H9 (cell line): ENCODE data around the gene NFKB2. TPM values are rescaled to one million over a fixed set of nuclear protein-coding genes. Genes with fewer than 3 reads are reported as not detected.

Experiments
- DNase-seq: peaks from one replicate; pipeline ENCODE4 v3.0.0-alpha.2; 2017
- H2AFZ ChIP-seq: one replicate; pipeline ENCODE4 v1.6.1; 2013; ENCODE audit warnings: mild to moderate bottlenecking, low read length, control low read depth, moderate library complexity
- H2AK5ac ChIP-seq: 2 replicates; pipeline ENCODE4 v1.6.1; 2013; ENCODE audit warnings: low read length, control low read depth, mixed read lengths; ENCODE audit not compliant: insufficient read length
- H2BK120ac ChIP-seq: one replicate; pipeline ENCODE4 v1.6.1; 2013; ENCODE audit warnings: low read depth, mild to moderate bottlenecking, low read length, control low read depth, inconsistent platforms; ENCODE audit not compliant: poor library complexity, severe bottlenecking
- H2BK12ac ChIP-seq: 2 replicates; pipeline ENCODE4 v1.6.1; 2013; ENCODE audit warnings: low read length, control low read depth, mixed read lengths, low read depth; ENCODE audit not compliant: insufficient read length
- H2BK15ac ChIP-seq: 2 replicates; pipeline ENCODE4 v1.6.1; 2013; ENCODE audit warnings: low read depth, low read length, control low read depth
- H2BK20ac ChIP-seq: one replicate; pipeline ENCODE4 v1.6.1; 2013; ENCODE audit warnings: low read depth, mild to moderate bottlenecking, low read length, control low read depth, inconsistent platforms; ENCODE audit not compliant: poor library complexity, severe bottlenecking
- H2BK5ac ChIP-seq: 2 replicates; pipeline ENCODE4 v1.6.1; 2013; ENCODE audit warnings: low read length, control low read depth, mixed read lengths; ENCODE audit not compliant: insufficient read length
- H3K14ac ChIP-seq: 2 replicates; pipeline ENCODE4 v1.6.1; 2013; ENCODE audit warnings: low read length, control low read depth; ENCODE audit not compliant: insufficient read depth
- H3K18ac ChIP-seq: 2 replicates; pipeline ENCODE4 v1.6.1; 2013; ENCODE audit warnings: low read depth, mild to moderate bottlenecking, mixed read lengths, low read length, control low read depth; ENCODE audit not compliant: insufficient read length
- H3K23ac ChIP-seq: 2 replicates; pipeline ENCODE4 v1.6.1; 2013; ENCODE audit warnings: low read length, control low read depth, mixed read lengths, low read depth; ENCODE audit not compliant: insufficient read length
- H3K23me2 ChIP-seq: 2 replicates; pipeline ENCODE4 v1.6.1; 2013; ENCODE audit warnings: low read depth, mild to moderate bottlenecking, mixed read lengths, low read length, control low read depth; ENCODE audit not compliant: insufficient read length, poor library complexity, severe bottlenecking
- H3K27ac ChIP-seq: 2 replicates; pipeline ENCODE4 v1.5.1; 2013; ENCODE audit warnings: low read length, control low read depth, mixed read lengths, low read depth; ENCODE audit not compliant: insufficient read length
- H3K27me3 ChIP-seq: 2 replicates; pipeline ENCODE4 v1.6.1; 2013; ENCODE audit warnings: low read length, control low read depth, inconsistent platforms; ENCODE audit not compliant: insufficient read depth
- H3K4ac ChIP-seq: 2 replicates; pipeline ENCODE4 v1.6.1; 2013; ENCODE audit warnings: low read depth, mild to moderate bottlenecking, control low read depth, inconsistent platforms, low read length, moderate library complexity
- H3K4me1 ChIP-seq: 2 replicates; pipeline ENCODE4 v1.6.1; 2013; ENCODE audit warnings: low read length, control low read depth, inconsistent platforms; ENCODE audit not compliant: insufficient read depth
- H3K4me2 ChIP-seq: 2 replicates; pipeline ENCODE4 v1.6.1; 2013; ENCODE audit warnings: low read length, control low read depth, mixed read lengths; ENCODE audit not compliant: insufficient read length, insufficient read depth
- H3K56ac ChIP-seq: 2 replicates; pipeline ENCODE4 v1.6.1; 2013; ENCODE audit warnings: low read depth, mild to moderate bottlenecking, mixed read lengths, low read length, control low read depth; ENCODE audit not compliant: insufficient read length
- H3K79me1 ChIP-seq: 2 replicates; pipeline ENCODE4 v1.6.1; 2013; ENCODE audit warnings: low read depth, mild to moderate bottlenecking, moderate library complexity, low read length, control low read depth, inconsistent platforms; ENCODE audit not compliant: insufficient read depth, poor library complexity, severe bottlenecking
- H3K79me2 ChIP-seq: 2 replicates; pipeline ENCODE4 v1.6.1; 2013; ENCODE audit warnings: low read length, control low read depth, inconsistent platforms; ENCODE audit not compliant: insufficient read depth
- H3K9ac ChIP-seq: 2 replicates; pipeline ENCODE4 v1.6.1; 2013; ENCODE audit warnings: low read length, control low read depth, mixed read lengths; ENCODE audit not compliant: insufficient read length; ENCODE audit errors: extremely low read depth
- H3K9me3 ChIP-seq: one replicate; pipeline ENCODE4 v1.6.1; 2013; ENCODE audit warnings: low read depth, low read length, inconsistent platforms; ENCODE audit not compliant: control insufficient read depth
- H3T11ph ChIP-seq: one replicate; pipeline ENCODE4 v1.6.1; 2013; ENCODE audit warnings: mild to moderate bottlenecking, low read length, control low read depth, inconsistent platforms
- H4K20me1 ChIP-seq: one replicate; pipeline ENCODE4 v1.6.1; 2013; ENCODE audit not compliant: control insufficient read depth, insufficient read length, insufficient read depth
- H4K5ac ChIP-seq: 2 replicates; pipeline ENCODE4 v1.6.1; 2013; ENCODE audit warnings: low read depth, mild to moderate bottlenecking, mixed read lengths, low read length, control low read depth; ENCODE audit not compliant: insufficient read length
- H4K8ac ChIP-seq: replicated peaks from 2 replicates; pipeline ENCODE4 v1.6.1; 2013; ENCODE audit warnings: low read length, control low read depth, mixed read lengths, low read depth; ENCODE audit not compliant: insufficient read length
- H4K91ac ChIP-seq: 2 replicates; pipeline ENCODE4 v1.6.1; 2013; ENCODE audit warnings: low read depth, mild to moderate bottlenecking, moderate library complexity, mixed read lengths, low read length, control low read depth; ENCODE audit not compliant: insufficient read length
- H3K27ac Mint-ChIP-seq, 3 experiments: 2 replicates in 2 of 3; 3 replicates in 1 of 3; pipeline ENCODE4 v1.8.0; 2020 to 2021; ENCODE audit warnings: mixed read lengths in 3 of 3, mild to moderate bottlenecking in 1 of 3, moderate library complexity in 1 of 3
- H3K27me3 Mint-ChIP-seq: 2 replicates; pipeline ENCODE4 v1.8.0; 2021; ENCODE audit warnings: low read depth, mild to moderate bottlenecking, moderate library complexity, mixed read lengths
- H3K36me3 Mint-ChIP-seq, 3 experiments: 2 replicates in 2 of 3; 3 replicates in 1 of 3; pipeline ENCODE4 v1.8.0; 2020 to 2021; ENCODE audit warnings: low read depth in 3 of 3, mixed read lengths in 3 of 3; ENCODE audit not compliant: insufficient read depth in 1 of 3
- H3K4me1 Mint-ChIP-seq, 2 experiments: 2 replicates each; pipeline ENCODE4 v1.8.0; 2020; ENCODE audit warnings: mixed read lengths in 2 of 2
- H3K4me3 Mint-ChIP-seq, 2 experiments: 2 replicates in 1 of 2; 3 replicates in 1 of 2; pipeline ENCODE4 v1.8.0; 2020 to 2021; ENCODE audit warnings: mild to moderate bottlenecking in 2 of 2, mixed read lengths in 2 of 2, moderate library complexity in 1 of 2
- H3K9me3 Mint-ChIP-seq, 2 experiments: 2 replicates in 1 of 2; 3 replicates in 1 of 2; pipeline ENCODE4 v1.8.0; 2020; ENCODE audit warnings: mild to moderate bottlenecking in 2 of 2, mixed read lengths in 2 of 2, moderate library complexity in 1 of 2
- WGBS: extraction: QIAGEN DNeasy Blood & Tissue Kit; methylation state at CpG from one replicate; pipeline ENCODE4 v1.1.7; 2013; ENCODE audit warnings: missing lambda C conversion rate, low lambda C conversion rate, mixed read lengths; ENCODE audit not compliant: insufficient read length; ENCODE audit errors: extremely low coverage; 5-methylcytosine and 5-hydroxymethylcytosine counted together
- total RNA-seq: library from RNA; stranded (reverse); gene quantifications from 2 replicates; pipeline ENCODE4 v1.2.1, GENCODE V29; 2021
- TF ChIP-seq, protein P1 (sequence below): fragments of 200-600 bp; sonication (generic); conservative IDR thresholded peaks from 3 replicates; pipeline ENCODE4 v1.8.0; 2021; ENCODE audit warnings: antibody characterized with exemption, mild to moderate bottlenecking

The NFKB2 gene
- total RNA-seq, 1 experiment from 2014 or later, result 23.7 TPM

DNA sequence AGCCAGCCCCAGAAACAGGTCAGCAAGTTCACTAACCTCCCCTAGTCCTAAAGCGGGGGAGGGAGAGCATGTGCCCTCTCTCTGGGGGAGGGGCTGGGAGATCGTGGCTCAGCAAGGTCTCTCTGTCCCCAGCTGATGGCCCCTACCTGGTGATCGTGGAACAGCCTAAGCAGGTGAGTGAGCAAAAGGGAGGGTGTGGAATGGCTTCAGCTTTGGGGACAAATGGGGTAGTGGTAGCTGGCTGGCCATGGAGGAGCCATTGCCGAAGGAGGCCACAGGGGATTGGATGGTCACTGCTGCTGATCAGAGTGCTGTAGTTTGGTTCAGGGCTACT is 779 bp downstream of the NFKB2 start:
- H3K27me3 Mint-ChIP-seq, result peaks cover 60% of the 10 kb centered on the region

More for the DNA sequence above, 779 bp downstream of the NFKB2 start:
- no peak overlapping the region for H2AK5ac ChIP-seq
- no peak overlapping the region for H2BK20ac ChIP-seq
- H2BK120ac ChIP-seq, result no peak overlapping the region
- no peak overlapping the region for H3K14ac ChIP-seq
- Mint-ChIP-seq H3K9me3 (no peaks in the 10 kb centered on the region), H3K4me1 (peaks cover 30 to 45% of the 10 kb centered on the region in 2 experiments), H3K36me3 (peaks cover 0 to 22% (median 18%) of the 10 kb centered on the region in 3 experiments; a peak in 6 of 7 replicates), H3K4me3 (peak overlapping the region; percentile 73 to 79), H3K27ac (peak overlapping the region in 2 of 3 experiments; percentile 62 to 70; a peak in 2 of 7 replicates)
- H3K9me3 ChIP-seq, result no peaks in the 10 kb centered on the region
- H4K20me1 ChIP-seq, result peaks cover 4% of the 10 kb centered on the region
- no peak overlapping the region for H2BK15ac ChIP-seq
- H3K79me2 ChIP-seq, result no peaks in the 10 kb centered on the region
- H2BK12ac ChIP-seq, result no peak overlapping the region
- H3K9ac ChIP-seq, result no peak overlapping the region
- no peak overlapping the region for H2AFZ ChIP-seq
- no peak overlapping the region for H3T11ph ChIP-seq
- H3K4ac ChIP-seq, result no peak overlapping the region
- no peak overlapping the region for H2BK5ac ChIP-seq
- no CpG with 5 or more reads among the region's 4 CpGs for WGBS
- H3K27me3 ChIP-seq, result peaks cover 11% of the 10 kb centered on the region; the same call in 1 of the 2 replicates
- H3K79me1 ChIP-seq, result no peaks in the 10 kb centered on the region
- H3K18ac ChIP-seq, result no peak overlapping the region
- peak overlapping the region; percentile 69 for H3K4me2 ChIP-seq
- no peak overlapping the region for H4K8ac ChIP-seq
- H4K91ac ChIP-seq, result no peak overlapping the region
- H3K23me2 ChIP-seq, result peaks cover 17% of the 10 kb centered on the region
- no peak overlapping the region for H3K56ac ChIP-seq
- no peaks in the 10 kb centered on the region for H3K4me1 ChIP-seq
- TF ChIP-seq, protein P1, sequence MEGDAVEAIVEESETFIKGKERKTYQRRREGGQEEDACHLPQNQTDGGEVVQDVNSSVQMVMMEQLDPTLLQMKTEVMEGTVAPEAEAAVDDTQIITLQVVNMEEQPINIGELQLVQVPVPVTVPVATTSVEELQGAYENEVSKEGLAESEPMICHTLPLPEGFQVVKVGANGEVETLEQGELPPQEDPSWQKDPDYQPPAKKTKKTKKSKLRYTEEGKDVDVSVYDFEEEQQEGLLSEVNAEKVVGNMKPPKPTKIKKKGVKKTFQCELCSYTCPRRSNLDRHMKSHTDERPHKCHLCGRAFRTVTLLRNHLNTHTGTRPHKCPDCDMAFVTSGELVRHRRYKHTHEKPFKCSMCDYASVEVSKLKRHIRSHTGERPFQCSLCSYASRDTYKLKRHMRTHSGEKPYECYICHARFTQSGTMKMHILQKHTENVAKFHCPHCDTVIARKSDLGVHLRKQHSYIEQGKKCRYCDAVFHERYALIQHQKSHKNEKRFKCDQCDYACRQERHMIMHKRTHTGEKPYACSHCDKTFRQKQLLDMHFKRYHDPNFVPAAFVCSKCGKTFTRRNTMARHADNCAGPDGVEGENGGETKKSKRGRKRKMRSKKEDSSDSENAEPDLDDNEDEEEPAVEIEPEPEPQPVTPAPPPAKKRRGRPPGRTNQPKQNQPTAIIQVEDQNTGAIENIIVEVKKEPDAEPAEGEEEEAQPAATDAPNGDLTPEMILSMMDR, result no peak
- H3K23ac ChIP-seq, result no peak overlapping the region
- no peak overlapping the region for H3K27ac ChIP-seq
- H4K5ac ChIP-seq, result no peak overlapping the region
- DNase-seq, result no peak
